HK-2 (cell line): ENCODE results near the gene SH3GLB1.
A peak's percentile ranks its signal among the peaks of the same experiment; 100 is the strongest.
"Not testable (repeated sequence)": the region's sequence is repeated elsewhere in the genome, so short reads cannot be mapped to it uniquely, and the experiment has no call there.

Experiments
- DNase-seq: peaks from one replicate; pipeline ENCODE4 v3.0.0-alpha.2; 2018; ENCODE audit not compliant: unreplicated experiment

Gene SH3GLB1

DNA sequence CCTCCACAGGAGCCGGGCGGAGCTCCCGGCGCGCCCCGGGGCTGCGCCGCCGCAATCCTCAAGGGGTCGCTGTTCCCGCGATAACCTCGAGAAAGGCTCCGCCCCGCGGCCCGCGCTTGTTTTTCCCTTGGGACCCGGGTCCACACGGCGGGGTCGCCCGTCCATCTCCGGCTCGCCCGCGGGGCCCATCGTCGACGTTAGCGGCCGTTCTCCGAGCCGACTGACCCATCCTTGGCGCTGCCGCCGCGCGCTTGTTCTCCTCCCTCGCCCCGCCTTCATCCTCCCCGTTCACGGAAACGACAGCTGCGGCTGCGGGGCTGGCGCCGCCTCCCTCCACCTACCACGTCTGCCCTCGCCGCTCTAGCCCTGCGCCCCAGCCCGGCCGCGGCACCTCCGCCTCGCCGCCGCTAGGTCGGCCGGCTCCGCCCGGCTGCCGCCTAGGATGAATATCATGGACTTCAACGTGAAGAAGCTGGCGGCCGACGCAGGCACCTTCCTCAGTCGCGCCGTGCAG, at the start of gene SH3GLB1:
TSS of gene SH3GLB1 (plus strand) at position 119 of the 514 bp plus-strand sequence. CDS start at position 443, 324 bp downstream.
- DNase-seq, result peak; percentile 93

DNA sequence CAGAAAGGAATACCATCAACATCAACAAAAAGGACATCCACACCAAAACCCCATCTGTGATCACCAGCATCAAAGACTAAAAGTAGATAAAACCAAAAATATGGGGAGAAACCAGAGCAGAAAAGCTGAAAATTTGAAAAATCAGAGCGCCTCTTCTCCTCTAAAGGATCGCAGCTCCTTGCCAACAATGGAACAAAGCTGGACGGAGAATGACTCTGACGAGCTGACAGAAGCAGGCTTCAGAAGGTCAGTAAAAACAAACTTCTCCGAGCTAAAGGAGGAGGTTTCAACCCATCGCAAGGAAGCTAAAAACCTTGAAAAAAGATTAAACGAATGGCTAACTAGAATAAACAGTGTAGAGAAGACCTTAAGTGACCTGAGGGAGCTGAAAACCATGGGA, 46.0 kb upstream of the SH3GLB1 start:
- DNase-seq, result not testable (repeated sequence)

DNA sequence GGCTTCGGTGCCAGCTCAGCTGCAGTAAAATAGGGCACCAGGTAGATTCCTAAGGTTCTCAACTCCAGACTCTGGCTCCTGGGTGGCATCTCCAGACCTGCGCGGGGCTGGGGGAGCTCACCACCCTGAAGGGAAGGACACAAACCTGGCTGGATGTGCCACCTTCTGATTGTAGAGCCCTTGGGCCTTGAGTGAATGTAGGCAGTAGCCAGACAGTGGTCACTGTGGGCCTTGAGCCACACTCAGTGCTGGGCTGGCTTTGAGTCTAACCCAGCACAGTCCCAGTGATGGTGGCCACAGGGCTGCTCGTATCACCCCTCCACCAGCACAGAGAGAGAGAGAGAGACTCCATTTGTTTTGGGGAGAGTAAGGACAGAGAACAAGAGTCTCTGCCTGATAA, 38.0 kb upstream of the SH3GLB1 start:
- no peak for DNase-seq

DNA sequence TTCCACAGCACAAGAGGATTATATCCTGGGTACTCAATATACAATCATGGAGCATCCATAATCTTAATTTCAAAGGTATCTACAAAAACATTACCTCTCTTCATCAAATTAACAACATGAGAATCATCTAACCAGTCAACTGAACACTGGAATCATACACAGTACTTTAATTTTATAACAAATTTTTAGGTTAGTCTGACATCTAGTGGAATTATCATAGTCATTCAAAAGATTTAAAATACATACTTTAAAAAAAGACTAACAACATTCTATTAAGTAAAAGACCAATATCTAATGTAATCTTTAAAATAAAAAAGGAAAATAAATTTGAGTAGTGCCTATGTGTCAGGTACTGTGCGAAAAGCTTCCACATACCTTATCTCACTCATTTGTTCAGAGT, 16.8 kb upstream of the SH3GLB1 start:
- no peak for DNase-seq

DNA sequence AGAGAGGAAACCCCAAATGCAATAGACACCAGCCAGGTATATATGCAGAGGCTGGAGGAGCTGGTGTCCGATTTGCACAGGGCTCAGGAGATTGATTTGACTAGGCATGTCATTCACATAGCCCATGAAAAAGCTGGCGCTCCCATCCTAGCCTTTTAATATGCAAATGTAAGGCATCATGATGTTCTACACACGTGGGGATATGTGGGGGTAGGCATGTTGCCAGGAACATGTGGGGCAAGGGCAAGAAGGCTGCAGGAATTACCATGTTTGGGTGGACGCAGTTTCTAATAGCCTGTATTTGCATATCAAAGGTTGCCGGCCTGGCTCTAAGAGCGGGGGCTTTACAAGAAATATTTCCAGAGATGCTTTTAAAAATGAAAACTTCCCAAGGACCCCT, 11.7 kb upstream of the SH3GLB1 start:
- no peak for DNase-seq

DNA sequence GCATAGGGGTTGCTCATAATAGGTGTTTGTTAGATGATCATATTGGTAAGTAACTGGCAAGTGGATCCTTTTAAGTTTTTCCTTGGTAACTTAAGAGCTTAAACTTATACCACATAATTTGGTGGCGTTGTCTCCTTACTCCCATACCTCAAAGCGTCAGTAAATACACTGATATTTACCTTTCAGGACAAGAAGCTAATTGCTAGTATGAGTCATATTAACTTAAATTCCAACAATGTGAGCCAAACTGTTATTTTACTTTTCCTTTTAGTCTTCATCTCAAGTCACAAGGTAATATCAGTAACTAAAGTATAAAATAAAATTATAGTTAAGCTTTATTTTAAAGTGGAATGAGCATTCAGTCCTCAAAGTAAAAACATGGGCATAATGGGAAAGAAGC, 9.0 kb upstream of the SH3GLB1 start:
- DNase-seq, result no peak

DNA sequence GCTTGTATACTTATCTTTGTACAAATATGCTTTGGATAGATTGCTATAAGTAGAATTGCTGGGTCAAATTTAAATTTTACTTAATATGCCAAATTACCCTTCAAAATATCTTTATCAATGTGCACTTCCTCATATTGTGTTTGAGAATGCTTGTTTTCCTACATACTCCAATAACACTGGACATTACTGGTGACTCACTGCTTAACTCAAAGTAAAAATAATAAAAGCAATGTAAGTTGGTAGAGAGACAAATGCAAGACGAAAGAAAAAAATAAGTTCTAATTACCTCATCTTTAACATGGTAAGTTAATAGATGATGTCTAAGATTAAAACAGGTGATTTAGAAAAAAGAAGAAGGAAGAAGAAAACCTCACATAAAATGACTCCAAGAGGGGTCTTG, 7.9 kb upstream of the SH3GLB1 start:
- no peak for DNase-seq

DNA sequence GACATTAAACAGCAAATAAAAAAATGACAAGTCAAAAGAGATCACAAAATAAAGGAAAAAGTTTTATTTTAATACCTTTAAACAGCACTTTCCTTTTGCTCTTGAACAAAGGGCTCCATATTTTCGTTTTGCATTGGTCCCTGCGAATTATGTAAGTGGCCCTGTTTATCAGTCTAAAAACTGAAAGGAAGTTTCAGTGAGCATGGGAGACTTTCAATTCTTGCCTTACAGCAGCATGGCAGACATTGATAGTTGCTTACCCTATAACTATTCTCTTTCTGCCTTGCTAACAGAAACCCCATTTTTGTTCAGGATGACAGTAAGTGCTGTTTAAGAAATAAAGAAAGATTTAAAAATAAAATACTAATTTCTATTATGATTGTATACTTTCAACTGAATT, 5.2 kb upstream of the SH3GLB1 start:
- no peak for DNase-seq

DNA sequence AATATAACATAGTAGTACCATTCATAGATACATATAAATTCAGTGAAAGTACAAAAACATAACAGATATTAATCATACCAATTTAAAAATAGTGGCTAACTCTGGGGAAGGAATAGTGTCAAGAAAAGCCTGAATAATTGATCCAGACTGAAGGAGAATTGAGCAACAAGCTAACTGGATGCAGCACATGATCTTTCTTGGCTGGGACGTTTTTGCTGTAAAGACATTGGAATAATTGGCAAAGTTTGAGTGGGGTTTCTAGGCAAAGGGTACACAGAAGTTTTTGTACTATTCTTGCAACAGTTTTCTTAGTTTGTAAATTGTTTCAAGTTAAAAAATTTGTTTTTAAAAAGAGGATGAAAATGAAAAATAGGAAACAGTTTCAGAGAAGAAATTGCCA, 2.6 kb upstream of the SH3GLB1 start:
- DNase-seq, result no peak

DNA sequence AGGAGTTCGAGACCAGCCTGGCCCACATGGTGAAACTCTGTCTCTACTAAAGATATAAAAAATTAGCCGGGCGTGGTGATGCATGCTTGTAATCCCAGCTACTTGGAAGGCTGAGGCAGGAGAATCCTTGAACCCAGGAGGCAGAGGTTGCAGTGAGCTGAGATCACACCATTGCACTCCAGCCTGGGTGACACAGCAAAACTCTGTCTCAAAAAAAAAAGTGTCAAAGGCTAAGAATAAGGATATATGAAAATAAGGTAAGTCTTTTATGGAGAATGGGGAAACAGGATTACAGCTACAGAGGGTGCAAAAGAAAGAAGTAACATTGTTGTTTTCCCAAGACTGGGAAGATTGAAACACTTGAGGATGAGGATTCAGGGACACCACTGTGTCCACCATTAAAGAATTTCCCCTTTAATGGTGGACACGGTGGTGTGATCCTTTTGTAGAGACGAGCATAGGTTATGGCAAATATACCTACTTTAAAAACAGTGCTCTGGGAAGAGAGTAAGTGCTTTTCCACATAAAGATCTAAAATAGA, 1.4 kb upstream of the SH3GLB1 start:
- not testable (repeated sequence) for DNase-seq

DNA sequence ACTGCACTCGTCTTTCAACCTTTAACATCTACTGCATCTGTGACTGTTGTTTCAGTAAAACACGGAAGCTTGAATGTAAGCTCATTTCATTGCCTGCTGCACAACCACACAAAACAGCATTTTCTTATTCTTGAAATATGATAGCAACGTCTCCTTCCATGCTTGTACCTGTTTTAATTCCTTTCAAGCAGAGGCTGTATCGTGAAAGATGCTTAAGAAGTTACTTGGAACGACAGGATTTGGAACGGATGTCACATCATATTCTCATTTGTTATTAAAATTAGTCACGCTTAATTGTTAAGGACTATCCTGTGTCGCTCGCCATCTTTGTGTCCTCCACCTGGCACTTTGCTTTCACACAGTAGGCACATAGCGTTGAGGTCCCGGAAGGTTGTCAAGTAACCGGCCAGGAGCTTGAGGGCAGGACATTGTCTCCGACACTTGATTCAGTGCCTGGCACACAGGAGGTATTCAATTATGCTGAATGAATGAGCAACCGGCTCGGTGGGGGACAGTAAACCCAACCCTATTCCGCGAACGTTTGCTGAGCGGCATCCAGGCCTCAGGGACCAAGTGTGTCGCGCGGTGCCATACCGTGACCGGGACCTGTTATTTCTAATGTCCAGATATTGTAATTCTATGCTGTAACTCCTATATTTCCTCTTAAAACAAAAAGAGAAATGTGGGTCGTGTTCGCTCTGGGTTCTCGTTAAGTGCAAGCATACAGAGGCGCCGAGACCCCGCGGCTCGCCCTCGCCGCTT, 499 bp upstream of the SH3GLB1 start:
- DNase-seq, result no peak

DNA sequence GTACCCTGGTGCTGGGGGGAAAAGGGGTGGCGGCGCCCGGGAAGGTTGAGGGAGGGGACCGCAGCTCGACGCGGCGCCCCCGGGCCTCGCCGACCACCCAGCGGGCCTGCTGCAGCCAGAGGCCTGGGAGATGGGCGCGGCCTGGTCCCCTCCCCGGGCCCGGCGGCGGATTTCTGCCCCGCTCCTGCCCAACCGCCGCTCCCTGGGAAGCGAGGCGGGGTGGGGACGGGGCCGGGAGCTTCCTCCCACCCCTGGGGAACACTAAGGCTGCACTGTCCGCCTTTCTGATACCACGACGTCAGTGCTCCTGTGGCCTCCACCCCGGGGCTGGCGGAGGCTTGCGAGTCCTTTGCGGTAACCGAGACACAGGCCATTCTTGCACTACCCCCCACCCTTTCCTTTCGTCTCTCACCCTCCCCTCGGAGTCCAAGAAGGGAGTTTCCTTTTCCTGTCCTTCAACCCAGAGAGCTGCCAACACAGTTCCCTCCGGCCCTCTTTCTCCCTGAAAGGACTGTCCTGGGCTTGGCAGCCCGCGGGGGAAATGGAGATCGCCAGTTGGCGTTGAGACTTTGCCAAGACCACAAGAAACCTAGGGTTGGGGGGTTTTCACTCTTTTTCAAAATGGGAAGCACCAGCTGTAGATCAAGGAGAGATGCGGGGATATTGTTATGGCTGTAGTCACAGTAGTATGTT, 742 bp downstream of the SH3GLB1 start:
- peak; percentile 65 for DNase-seq

DNA sequence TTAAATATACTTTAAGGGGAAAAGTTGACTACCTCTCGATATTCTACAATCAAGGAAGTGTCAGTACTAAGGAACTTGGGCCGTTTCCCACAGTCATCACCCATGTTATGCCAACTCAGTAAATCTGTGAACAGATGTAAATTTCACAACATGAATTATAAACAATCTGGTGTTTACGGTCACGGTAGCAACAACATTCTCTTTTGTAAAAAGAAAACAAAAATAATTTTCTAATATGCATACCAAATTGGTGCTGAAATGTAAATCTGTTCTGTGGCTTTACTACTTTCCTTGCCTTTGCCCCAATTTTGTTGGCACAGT, 1.2 kb downstream of the SH3GLB1 start:
- no peak for DNase-seq

DNA sequence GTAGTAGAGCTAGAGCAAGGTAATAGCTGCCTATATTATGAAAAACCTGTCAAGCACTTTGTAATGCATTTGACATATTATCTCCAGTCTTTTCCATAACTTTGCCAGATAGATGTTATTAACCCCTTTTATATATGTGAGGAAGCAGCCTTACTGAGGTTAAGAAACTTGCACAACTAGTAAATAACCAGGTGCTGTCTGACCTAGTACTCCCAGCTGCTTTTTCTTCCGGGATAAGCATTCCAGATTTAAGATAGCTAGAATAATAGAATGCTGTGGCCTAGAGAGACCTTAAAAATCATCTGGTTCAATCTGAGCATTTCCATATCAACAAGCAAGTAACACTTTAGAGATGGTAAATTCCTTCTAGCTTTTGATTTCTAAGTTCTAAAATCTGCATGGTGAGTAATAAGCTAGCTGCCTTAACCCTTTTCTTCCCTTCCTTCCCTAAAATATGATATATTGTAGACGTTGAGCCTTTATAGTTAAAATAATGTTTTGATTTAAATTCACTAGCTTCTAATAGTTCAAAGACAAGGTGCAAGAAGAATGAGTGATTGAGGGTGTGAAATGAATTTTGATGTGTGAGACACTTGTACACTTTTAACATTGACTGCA, 1.8 kb downstream of the SH3GLB1 start:
- no peak for DNase-seq

DNA sequence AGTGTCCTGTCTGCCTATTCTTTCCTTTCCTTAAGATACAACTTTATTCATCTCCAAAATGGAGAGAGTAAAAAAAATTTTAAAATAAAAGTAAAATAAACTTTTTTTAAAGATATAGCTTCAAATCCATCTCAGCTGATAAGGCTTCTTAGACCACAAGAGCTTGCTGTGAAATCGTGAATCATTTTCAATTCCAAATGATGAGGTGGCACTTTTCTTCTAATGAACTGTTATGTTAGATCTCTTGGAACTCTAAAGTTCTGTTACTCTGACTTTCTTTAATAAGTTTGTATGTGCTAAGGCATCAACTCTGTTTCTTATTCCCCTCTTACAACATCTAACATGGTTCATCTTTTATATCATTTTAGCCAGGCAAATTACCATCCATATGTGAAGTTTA, 4.5 kb downstream of the SH3GLB1 start:
- DNase-seq, result no peak

DNA sequence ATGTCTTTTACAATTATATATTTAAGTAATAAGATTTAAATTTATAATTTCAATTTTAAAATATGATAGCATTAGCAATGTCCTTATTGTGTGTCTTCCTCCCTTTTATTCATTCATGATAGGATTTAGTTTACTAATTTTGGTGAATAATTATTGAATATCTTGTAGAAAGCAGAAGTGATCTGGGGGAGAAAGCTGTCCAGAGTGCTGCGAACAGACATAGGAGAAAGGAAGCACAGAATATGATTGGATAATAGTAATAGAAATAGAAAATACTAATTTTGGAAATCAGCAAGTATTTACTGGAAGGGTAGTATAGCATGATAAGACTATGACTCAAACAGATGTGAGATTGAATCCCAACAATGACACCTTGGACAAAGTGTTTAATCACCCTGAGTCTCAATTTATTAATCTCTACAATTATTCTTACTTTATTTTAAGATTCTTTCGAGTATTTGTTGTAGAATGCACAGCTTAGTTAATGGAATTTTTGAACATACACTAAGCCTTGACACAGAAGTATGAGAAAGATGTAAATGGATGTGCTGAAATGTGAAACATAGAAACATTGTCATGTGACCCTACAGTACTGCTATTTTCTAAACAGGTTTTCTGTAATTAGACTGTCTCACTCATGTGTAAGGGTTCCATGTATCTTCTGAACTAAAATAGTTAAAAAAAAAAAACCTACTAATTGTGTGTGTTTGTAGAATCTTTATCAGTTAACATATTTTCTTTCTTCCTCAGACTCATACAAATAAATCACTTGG, 7.9 kb downstream of the SH3GLB1 start:
- no peak for DNase-seq

DNA sequence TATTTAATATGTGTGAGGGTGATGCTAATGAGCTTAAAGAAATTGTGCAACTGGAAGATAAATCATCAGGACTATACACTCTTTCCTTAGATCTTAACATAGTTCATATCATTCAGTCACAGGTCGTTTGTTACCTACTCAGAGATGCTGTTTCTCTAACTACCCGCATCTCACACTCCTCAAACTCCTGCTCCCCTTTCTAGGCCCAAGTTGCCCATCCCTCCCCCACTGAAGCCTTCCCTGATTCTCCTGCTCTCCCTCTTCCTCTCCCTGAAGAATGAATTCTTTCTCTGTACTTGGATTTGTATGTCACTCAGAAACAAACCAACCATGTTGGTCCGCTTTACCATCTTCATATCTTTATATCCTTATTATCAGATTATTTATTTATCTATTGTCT, 9.1 kb downstream of the SH3GLB1 start:
- DNase-seq, result no peak

DNA sequence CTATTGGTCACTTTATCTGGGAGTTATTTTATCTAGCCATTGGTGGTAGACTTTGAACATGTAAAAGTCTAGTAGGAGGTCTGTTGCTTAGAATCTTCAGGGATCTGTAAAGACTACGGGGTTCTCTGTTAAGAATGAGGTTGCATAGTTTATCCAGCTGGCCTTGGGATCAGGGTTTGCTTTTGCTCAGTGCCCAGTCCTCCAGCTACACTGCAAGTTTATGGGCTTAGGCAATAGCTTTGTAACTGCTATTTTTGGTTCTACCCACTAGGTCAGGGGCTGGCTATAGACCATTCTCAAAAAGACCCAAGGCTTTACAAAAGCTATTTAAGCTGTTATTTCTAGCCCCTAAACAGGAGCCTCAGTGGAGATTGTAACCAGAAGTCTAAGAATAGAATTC, 9.8 kb downstream of the SH3GLB1 start:
- DNase-seq, result no peak

DNA sequence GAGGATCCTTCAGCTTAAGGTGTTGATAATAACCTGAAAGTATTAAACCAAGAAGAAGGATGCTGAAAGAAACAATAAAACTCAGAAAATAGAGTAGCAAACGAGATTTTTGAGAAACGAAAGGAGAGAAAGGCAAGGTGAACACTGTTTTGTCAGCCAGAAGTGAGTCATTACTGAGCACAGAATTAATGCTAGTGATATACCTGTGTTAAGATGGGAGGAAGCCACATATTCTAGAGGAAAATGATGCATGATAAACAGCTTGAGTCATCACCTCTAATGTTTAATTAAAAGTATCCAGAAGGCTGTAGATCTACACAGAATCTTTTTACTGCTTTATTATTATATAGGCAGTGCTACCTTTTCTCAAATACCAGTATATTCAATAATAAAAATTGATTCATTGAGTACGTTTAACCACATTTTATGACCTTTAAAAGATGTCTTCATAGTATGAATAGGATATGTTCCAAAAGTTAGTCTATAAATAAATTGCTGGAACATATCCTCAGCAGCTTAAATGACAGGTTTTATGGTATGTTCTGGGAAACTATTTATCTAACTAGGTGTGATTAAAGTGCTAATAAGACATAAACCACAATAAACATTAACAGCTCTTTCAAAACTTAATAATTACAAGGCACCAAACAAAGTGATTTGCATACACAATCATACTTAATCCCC, 10.3 kb downstream of the SH3GLB1 start:
- no peak for DNase-seq

DNA sequence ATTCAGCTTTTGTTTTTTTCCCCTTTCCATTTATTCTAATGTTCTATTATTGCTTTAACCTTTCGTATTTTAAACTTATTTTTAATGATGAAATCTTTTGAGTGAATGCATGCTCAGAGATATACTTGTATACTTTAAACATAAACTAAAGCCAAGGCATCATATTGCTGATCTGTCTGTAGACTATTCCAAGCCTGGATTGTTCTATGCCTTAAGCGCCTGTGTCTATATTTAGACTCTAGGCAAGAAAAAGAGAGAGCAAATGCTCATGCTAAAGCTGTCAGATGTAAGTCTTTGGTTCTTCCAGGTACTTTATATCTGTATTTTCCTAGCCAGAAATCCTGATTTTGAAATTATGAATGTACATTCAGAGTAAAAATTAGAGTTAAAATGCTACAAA, 14.4 kb downstream of the SH3GLB1 start:
- no peak for DNase-seq

DNA sequence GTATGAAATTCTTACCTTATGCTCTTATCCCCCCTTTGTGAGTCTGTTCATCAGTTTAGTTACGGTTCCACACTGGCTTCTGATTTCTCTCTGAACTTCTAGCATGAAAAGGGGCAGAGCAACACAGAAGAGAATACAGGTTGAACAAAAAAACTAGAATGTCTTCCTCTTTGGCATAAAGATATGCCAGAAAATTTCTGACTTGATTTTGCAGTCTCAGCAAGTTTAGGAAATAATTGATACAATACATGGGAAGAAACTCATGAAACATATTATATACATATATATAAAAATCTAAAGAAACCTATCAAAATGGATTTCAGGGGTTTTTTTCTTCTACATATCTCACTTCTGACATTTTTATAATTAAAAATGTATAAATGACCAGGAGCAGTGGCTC, 27.0 kb downstream of the SH3GLB1 start:
- DNase-seq, result no peak
